Measurements from ENCODE around the gene YWHAG. TPM values are rescaled to one million over a fixed set of nuclear protein-coding genes. Genes with fewer than 3 reads are reported as not detected.
"Not testable (repeated sequence)": the region's sequence is repeated elsewhere in the genome, so short reads cannot be mapped to it uniquely, and the experiment has no call there.

The YWHAG gene
- total RNA-seq, 2 donors from 2014 or later, result 103 to 143 TPM

DNA sequence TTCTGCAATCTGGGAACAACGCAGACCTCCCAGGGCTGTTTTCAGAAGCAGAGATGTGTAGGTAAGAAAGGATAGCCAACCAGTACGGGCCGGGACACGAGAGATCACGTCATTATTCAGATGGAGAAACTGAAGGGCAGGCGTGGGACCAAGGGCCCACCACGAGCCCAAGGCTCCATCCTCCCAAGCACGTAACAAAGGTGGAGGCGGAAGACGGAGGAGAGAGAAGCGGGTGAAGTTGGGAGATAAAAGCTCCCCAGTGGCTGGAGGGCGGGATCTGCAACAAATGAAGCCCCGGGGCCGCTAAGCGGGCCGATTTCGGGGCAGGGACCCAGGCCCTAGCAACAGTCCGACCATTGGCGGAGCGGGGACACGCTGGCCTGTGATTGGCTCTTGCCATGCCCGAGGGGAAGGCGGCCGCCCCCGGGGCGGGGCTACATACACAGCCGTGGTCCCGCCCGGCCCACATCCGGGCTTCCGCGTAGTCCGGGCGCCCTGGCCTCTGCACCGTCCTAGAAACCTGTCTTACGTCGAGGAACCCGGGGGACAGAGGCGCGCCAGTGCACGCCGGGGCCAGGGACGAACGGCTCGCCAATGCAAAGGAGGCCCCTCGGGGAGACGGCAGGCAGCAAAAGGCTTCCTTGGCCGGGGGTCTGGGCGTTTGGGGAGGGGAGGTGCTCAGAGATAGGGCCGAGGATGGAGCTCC, 40.9 kb downstream of the YWHAG start:
- Mint-ChIP-seq H3K9me3 (no peaks in the 10 kb centered on the region), H3K27ac (peak overlapping the region; percentile 95 to 99), H3K36me3 (no peaks in the 10 kb centered on the region)
- ATAC-seq, result peak; percentile 91 to 93
- DNase-seq (ENCODE audit: low spot score in 2 of 2), result peak; percentile 96 to 97

DNA sequence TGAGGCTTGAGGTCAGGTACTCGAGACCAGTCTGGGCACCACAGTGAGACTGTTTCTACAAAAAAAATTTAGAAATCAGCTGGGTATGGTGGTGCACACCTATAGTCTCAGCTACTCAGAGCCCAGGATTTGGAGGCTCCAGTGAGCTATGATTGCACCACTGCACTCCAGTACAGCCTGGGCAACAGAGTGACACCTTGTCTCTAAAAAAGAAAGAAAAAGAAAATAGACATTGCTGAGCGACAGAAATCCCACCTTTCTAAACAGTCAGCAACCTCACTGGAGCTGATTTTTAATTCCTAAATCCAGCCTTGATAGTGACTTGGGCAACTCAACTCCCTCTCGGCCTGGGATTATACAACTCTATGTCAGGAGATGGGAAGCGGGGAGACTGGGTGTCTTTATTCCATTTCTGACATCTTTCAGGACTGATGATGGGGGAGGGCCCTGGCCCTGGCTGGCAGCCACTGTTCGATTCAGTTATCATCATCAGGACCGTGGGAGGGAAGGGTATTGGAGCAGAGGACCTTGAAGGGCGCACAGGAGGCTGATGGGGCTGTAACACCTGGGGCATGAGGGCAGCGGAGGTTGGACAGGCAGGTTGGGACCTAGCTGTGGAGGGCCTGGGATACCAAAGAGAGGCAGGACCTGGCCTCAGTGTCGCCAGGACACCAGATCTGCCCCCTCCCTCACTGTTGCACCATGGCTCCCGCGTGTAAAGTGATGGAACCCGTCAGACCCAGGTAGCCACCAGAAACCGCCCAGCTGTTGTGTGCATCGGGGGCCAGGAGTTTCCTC, 41.6 kb downstream of the YWHAG start:
- peak overlapping the region; percentile 95 to 99 for H3K27ac Mint-ChIP-seq
- H3K9me3 Mint-ChIP-seq, result no peaks in the 10 kb centered on the region
- ATAC-seq (no peak), DNase-seq (ENCODE audit: low spot score in 2 of 2) (no peak)
- no peaks in the 10 kb centered on the region for H3K36me3 Mint-ChIP-seq

GRCh38 chr7:76315364-76315763, 43.4 kb downstream of the YWHAG start:
- no peak for ATAC-seq
- DNase-seq (ENCODE audit: low spot score in 2 of 2), result no peak
- H3K27ac Mint-ChIP-seq, result peak overlapping the region in 1 of 2 donors; percentile 60
- H3K9me3 Mint-ChIP-seq, result no peaks in the 10 kb centered on the region
- no peaks in the 10 kb centered on the region for H3K36me3 Mint-ChIP-seq

DNA sequence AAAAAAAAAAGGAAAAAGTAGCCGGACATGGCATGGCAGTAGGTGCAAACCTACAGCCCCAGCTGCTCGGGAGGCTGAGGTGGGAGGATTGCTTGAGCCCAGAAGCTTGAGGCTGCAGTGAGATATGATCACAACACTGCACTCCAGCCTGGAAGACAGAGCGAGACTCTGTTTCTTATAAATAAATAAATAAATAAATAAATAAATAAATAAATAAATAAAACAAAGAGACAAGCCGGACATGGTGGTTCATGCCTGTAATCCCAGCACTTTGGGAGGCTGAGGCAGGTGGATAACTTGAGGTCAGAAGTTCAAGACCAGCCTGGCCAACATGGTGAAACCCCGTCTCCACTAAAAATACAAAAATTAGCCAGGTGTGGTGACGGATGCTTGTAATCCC, 44.1 kb downstream of the YWHAG start:
- H3K27ac Mint-ChIP-seq, result peak overlapping the region in 1 of 2 donors; percentile 77
- not testable (repeated sequence) for ATAC-seq; DNase-seq (ENCODE audit: low spot score in 2 of 2); H3K36me3 Mint-ChIP-seq; H3K9me3 Mint-ChIP-seq

GRCh38 chr7:76314042-76314721, 44.6 kb downstream of the YWHAG start:
- H3K27ac Mint-ChIP-seq, result peak overlapping the region; percentile 77 to 88
- peak; percentile 95 to 98 for DNase-seq (ENCODE audit: low spot score in 2 of 2)
- no peaks in the 10 kb centered on the region for H3K9me3 Mint-ChIP-seq
- ATAC-seq, result peak; percentile 50 to 61
- no peaks in the 10 kb centered on the region for H3K36me3 Mint-ChIP-seq

DNA sequence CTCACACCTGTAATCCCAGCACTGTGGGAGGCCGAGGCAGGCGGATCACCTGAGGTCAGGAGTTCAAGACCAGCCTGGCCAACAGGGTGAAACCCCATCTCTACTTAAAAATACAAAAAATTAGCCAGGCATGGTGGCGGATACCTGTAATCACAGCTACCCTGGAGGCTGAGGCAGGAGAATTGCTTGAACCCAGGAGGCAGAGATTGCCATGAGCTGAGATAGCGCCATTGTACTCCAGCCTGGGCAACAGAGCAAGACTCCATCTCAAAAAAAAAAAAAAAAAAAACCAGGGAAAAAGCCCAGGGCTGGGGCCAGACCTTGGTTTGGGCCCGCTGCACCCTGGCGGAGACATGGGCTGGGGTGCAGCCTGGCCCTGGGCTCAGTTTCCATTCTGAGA, 47.0 kb downstream of the YWHAG start:
- ATAC-seq; DNase-seq (ENCODE audit: low spot score in 2 of 2); H3K36me3 Mint-ChIP-seq: not testable (repeated sequence)

GRCh38 chr7:76310102-76310957, 48.5 kb downstream of the YWHAG start:
- Mint-ChIP-seq H3K9me3 (no peaks in the 10 kb centered on the region), H3K27ac (no peak overlapping the region), H3K36me3 (no peaks in the 10 kb centered on the region)
- no peak for DNase-seq (ENCODE audit: low spot score in 2 of 2)
- no peak for ATAC-seq

More for the DNA sequence above, 47.0 kb downstream of the YWHAG start:
- not testable (repeated sequence) for H3K27ac Mint-ChIP-seq, H3K9me3 Mint-ChIP-seq

DNA sequence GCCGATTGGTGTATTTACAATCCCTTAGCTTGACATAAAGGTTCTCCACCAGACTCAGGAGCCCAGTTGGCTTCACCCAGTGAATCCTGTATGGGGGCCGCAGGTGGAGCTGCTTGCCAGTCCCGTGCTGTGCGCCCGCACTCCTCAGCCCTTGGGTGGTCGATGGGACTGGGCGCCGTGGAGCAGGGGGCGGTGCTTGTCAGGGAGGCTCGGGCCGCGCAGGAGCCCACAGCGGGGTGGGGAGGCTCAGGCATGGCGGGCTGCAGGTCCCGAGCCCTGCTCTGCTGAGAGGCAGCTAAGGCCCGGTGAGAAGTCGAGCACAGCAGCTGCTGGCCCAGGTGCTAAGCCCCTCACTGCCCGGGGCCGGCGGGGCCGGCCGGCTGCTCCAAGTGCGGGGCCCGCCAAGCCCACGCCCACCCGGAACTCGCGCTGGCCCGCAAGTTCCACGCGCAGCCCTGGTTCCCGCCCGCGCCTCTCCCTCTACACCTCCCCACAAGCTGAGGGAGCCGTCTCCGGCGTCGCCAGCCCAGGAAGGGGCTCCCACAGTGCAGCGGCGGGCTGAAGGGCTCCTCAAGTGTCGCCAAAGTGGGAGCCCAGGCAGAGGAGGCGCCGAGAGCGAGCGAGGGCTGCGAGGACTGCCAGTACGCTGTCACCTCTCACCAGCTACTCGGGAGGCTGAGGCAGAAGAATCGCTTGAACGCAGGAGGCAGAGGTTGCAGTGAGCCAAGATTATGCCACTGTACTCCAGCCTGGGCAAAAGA, 49.3 kb downstream of the YWHAG start:
- ATAC-seq; H3K9me3 Mint-ChIP-seq; H3K36me3 Mint-ChIP-seq; DNase-seq (ENCODE audit: low spot score in 2 of 2); H3K27ac Mint-ChIP-seq: not testable (repeated sequence)

GRCh38 chr7:76308874-76309273, 49.9 kb downstream of the YWHAG start:
- H3K9me3 Mint-ChIP-seq; H3K36me3 Mint-ChIP-seq; DNase-seq (ENCODE audit: low spot score in 2 of 2); ATAC-seq; H3K27ac Mint-ChIP-seq: not testable (repeated sequence)

DNA sequence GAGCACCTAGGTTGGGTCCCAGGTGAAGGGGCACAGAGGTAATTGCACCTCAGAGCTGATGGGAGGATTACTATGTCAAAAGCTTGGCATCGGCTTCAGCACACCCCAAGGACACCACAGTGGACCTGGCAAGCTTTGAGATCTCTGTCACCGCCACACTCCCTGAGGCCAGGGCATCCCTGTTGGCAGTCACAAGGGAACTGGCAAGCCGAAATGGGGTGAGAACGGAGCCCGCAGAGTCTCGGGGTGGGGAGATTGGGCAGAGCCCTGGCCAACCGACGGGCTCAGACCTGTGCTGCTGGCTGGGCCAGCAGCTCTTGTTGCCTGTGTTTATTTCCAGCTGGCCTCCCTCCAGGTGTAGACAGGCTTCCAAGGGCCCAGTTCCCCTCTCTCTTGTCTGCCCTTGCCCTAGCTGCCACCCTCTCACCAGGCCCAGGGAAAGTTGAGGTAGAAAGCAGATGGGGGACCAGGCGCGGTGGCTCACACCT, 53.9 kb downstream of the YWHAG start:
- H3K36me3 Mint-ChIP-seq, result peaks cover 10 to 12% of the 10 kb centered on the region in 2 donors
- DNase-seq (ENCODE audit: low spot score in 2 of 2), result no peak
- ATAC-seq, result no peak
- H3K9me3 Mint-ChIP-seq, result no peaks in the 10 kb centered on the region
- peak overlapping the region in 1 of 2 donors; percentile 41 for H3K27ac Mint-ChIP-seq

GRCh38 chr7:76303202-76304147, 55.3 kb downstream of the YWHAG start:
- no peaks in the 10 kb centered on the region for H3K9me3 Mint-ChIP-seq
- H3K36me3 Mint-ChIP-seq, result peaks cover 10 to 12% of the 10 kb centered on the region in 2 donors
- H3K27ac Mint-ChIP-seq, result peak overlapping the region; percentile 89 to 92
- DNase-seq (ENCODE audit: low spot score in 2 of 2) (peak; percentile 66 to 84), ATAC-seq (peak; percentile 62 to 64)

- peak within 1 kb of the TSS; percentile 81 to 89 for H3K27ac Mint-ChIP-seq
Measured at GRCh38 chr7:76302347-76303201, 56.2 kb downstream of the YWHAG start, which contains the start of gene HSPB1. TSS of gene HSPB1 (plus strand) at chr7:76302673. CDS start at chr7:76302713, 40 bp downstream.

DNA sequence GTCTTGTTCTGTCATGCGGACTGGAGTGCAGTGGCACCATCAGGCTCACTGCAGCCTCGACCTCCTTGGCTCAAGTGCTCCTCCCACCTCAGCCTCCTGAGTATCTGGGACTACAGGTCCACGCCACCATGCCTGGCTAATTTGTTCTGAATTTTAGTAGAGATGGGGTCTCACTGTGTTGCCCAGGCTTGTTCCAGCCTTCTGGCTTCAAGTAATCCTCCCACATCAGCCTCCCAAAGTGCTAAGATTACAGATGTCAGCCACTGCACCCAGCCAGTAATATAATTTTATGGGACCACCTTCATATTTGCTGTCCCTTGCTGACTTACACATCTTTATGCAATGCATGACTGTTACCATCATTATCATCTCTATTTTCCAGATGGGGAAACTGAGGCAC, 57.8 kb downstream of the YWHAG start:
- DNase-seq (ENCODE audit: low spot score in 2 of 2), result no peak
- Mint-ChIP-seq H3K9me3 (no peaks in the 10 kb centered on the region), H3K27ac (no peak overlapping the region), H3K36me3 (peaks cover 10 to 12% of the 10 kb centered on the region in 2 donors)
- ATAC-seq, result no peak

More at GRCh38 chr7:76302347-76303201, 56.2 kb downstream of the YWHAG start, which contains the start of gene HSPB1:
- ATAC-seq, result peak; percentile 15 to 46
- Mint-ChIP-seq H3K36me3 (peaks cover 10 to 12% of the 10 kb centered on the region in 2 donors), H3K9me3 (no peaks in the 10 kb centered on the region)
- peak in 1 of 2 donors; percentile 50 for DNase-seq (ENCODE audit: low spot score in 2 of 2)

All from activated naive CD4-positive, alpha-beta T cell treated with anti-CD3 and anti-CD28 coated beads, Interleukin-2, amount 50 U/mL, for 72 hours (primary cell).